ENCODE measurements around the gene DNAJC5G.

- TF ChIP-seq EZH2 (IDR thresholded peaks at IDR 0.05; ENCODE audit: insufficient read depth, poor library complexity, severe bottlenecking): no peak
- TF ChIP-seq EZH2phosphoT487 (IDR thresholded peaks at IDR 0.05; ENCODE audit: insufficient read depth, low read depth): no peak
Observed at GRCh38 chr2:27271631-27272340, 3.4 kb upstream of the DNAJC5G start.

Data from GM23248 (cell line).